OCI-LY3 (cell line): ENCODE results near the gene BTBD6.

Experiments used
- H2AFZ ChIP-seq: fragments of 200-600, 300-600 bp; shearing (Covaris generic); 2 replicates; pipeline ENCODE4 v1.6.0; 2014; ENCODE audit warnings: antibody characterized with exemption, low read depth, low read length
- H3K27ac ChIP-seq: fragments of 200-600, 300-600 bp; sonication (generic); 2 replicates; pipeline ENCODE4 v1.5.1; 2014; ENCODE audit warnings: mild to moderate bottlenecking, low read length, moderate library complexity, mixed read lengths
- H3K27me3 ChIP-seq: fragments of 200-600, 300-600 bp; sonication (generic); 2 replicates; pipeline ENCODE4 v1.6.1; 2014; ENCODE audit warnings: low read depth, low read length, mixed read lengths
- H3K36me3 ChIP-seq: fragments of 200-600, 300-600 bp; sonication (generic); replicated peaks from 2 replicates; pipeline ENCODE3; 2014; ENCODE audit warnings: low read depth, low read length, mixed read lengths
- H3K4me1 ChIP-seq: fragments of 300-600, 200-600 bp; sonication (generic); 2 replicates; pipeline ENCODE4 v1.6.1; 2014; ENCODE audit warnings: low read length, mixed read lengths
- H3K4me2 ChIP-seq: fragments of 200-600, 300-600 bp; sonication (generic); 2 replicates; pipeline ENCODE4 v1.6.1; 2014; ENCODE audit warnings: low read length, mixed read lengths
- H3K4me3 ChIP-seq: fragments of 300-600, 200-600 bp; sonication (generic); 2 replicates; pipeline ENCODE4 v1.5.1; 2014; ENCODE audit warnings: antibody characterized with exemption, mild to moderate bottlenecking, low read length, moderate library complexity
- H3K79me2 ChIP-seq: fragments of 300-600, 200-600 bp; shearing (Covaris generic); 2 replicates; pipeline ENCODE4 v1.6.1; 2014; ENCODE audit warnings: mild to moderate bottlenecking, low read length, mixed read lengths
- H3K9ac ChIP-seq: fragments of 300-600, 200-600 bp; shearing (Covaris generic); 2 replicates; pipeline ENCODE4 v1.6.0; 2014; ENCODE audit warnings: mild to moderate bottlenecking, low read length, moderate library complexity
- H3K9me3 ChIP-seq: fragments of 200-600, 300-600 bp; shearing (Covaris generic); 2 replicates; pipeline ENCODE4 v1.6.1; 2014; ENCODE audit warnings: low read length, mixed read lengths; ENCODE audit not compliant: insufficient read depth
- H4K20me1 ChIP-seq: fragments of 200-600, 300-600 bp; sonication (generic); 2 replicates; pipeline ENCODE4 v1.6.1; 2016; ENCODE audit warnings: low read length, mixed read lengths; ENCODE audit not compliant: insufficient read depth
- CTCF ChIP-seq: fragments of 200-600, 300-600 bp; sonication (generic); IDR thresholded peaks from 2 replicates; pipeline ENCODE4 v1.5.1; 2014; ENCODE audit warnings: antibody characterized with exemption, low read length, low read depth
- EZH2phosphoT487 ChIP-seq: fragments of 200-600 bp; shearing (Covaris generic); IDR thresholded peaks from 2 replicates; pipeline ENCODE4 v1.6.1; 2018; ENCODE audit warnings: antibody characterized with exemption, mixed run types, low read depth

BTBD6 gene

DNA sequence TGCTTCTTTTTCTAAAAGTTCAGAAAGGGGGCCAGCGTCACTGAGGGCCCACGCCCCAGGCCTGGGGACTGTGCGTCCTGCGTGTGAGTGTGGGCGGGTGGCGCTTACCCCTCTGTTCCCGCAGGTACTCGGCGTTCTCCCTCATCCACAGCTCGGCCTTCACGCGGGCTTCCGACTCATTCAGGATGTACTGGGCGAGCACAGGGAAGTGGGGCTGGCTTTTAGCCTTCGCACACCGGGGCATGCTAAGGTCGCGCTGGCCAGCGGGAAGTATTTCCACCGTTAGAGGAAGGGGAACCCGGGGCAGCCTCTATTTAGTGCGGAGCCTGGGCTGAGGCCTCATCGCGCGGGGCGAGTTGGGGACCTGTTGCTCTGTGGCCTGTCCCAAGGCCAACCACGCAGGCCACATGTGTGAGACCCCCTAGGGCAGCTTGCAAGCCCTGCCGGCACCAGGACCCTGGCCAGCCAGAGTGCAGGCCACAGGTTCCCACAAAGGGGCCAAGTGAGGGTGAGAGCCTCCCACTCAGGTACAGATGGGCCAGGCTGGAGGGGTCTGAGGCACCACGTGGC lies 29.2 kb upstream of the BTBD6 start:
- no peak overlapping the region for H3K9ac ChIP-seq
- no peak overlapping the region for H2AFZ ChIP-seq
- H3K4me3 ChIP-seq: no peak overlapping the region
- H3K4me1 ChIP-seq: no peaks in the 10 kb centered on the region
- peaks cover 8% of the 10 kb centered on the region for H3K36me3 ChIP-seq
- H3K79me2 ChIP-seq: no peaks in the 10 kb centered on the region
- 0 out of 2 replicates have a peak, but pooled peaks cover 6% of the 10 kb centered on the region for H4K20me1 ChIP-seq
- no peaks in the 10 kb centered on the region for H3K27me3 ChIP-seq
- no peaks in the 10 kb centered on the region for H3K9me3 ChIP-seq
- no peak overlapping the region for H3K4me2 ChIP-seq
- TF ChIP-seq CTCF (no peak), EZH2phosphoT487 (no peak)
- H3K27ac ChIP-seq: no peak overlapping the region

- H3K27ac ChIP-seq: no peak overlapping the region
These were observed 28.6 kb upstream of the BTBD6 start for GRCh38 chr14:105219753-105220152.

DNA sequence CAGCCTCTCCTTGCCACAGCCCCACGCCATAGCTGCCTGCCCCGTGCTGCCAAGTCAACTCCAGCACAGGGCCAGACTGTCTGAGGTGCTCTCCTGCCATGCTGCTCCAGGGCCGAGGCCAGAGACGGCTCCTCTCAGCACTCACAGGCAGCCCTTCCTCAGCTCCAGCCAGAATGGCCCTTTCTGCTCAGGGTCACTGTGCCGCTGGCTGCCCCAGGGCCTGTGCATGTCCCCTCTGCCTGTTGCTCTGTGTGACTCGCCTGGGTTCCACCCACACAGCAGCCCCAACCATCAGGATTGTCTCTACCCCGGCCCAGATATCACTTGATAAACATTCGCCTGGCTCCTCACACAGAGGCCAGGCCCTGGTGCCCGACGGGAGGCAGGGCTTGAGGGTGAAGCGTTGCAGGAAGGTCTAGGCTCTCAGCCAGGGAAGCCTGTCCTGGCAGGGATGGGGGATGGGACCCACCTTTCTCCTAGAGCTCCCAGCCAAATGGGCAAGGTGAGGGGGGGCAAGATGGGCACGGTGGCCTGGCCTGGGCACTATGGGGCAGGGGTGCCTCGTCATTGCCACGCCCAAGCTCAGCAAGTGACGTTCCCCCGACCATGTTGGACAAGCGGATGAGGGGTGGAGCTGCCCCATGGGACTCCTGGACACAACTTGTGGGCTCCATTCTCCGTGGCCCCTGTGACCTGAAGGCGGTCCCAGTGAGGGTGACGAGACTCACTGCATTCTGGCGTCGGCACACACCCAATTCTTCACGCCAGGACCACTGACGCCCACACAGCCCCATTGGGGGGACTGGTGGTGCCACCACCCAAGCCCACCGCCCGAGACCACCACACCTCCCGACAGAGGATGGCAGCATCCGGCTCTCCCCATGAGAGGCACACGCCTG lies 27.4 kb upstream of the BTBD6 start:
- H3K27ac ChIP-seq: no peak overlapping the region
- no peak overlapping the region for H3K4me3 ChIP-seq
- no peaks in the 10 kb centered on the region for H3K4me1 ChIP-seq
- no peaks in the 10 kb centered on the region for H3K79me2 ChIP-seq
- no peak overlapping the region for H3K9ac ChIP-seq
- H2AFZ ChIP-seq: no peak overlapping the region
- no peaks in the 10 kb centered on the region for H3K9me3 ChIP-seq
- no peaks in the 10 kb centered on the region for H4K20me1 ChIP-seq
- H3K36me3 ChIP-seq: peaks cover 8% of the 10 kb centered on the region
- H3K27me3 ChIP-seq: no peaks in the 10 kb centered on the region
- H3K4me2 ChIP-seq: no peak overlapping the region
- TF ChIP-seq EZH2phosphoT487: no peak
- TF ChIP-seq CTCF: no peak

More at GRCh38 chr14:105219753-105220152, 28.6 kb upstream of the BTBD6 start:
- no peak overlapping the region for H3K9ac ChIP-seq
- no peaks in the 10 kb centered on the region for H3K4me1 ChIP-seq
- H3K79me2 ChIP-seq: no peaks in the 10 kb centered on the region
- no peaks in the 10 kb centered on the region for H3K9me3 ChIP-seq
- no peak overlapping the region for H2AFZ ChIP-seq
- no peaks in the 10 kb centered on the region for H3K27me3 ChIP-seq
- peaks cover 8% of the 10 kb centered on the region for H3K36me3 ChIP-seq
- H4K20me1 ChIP-seq: 0 out of 2 replicates have a peak, but pooled peaks cover 6% of the 10 kb centered on the region
- no peak overlapping the region for H3K4me3 ChIP-seq
- no peak overlapping the region for H3K4me2 ChIP-seq
- TF ChIP-seq EZH2phosphoT487: no peak
- no peak for TF ChIP-seq CTCF

GRCh38 chr14:105221598-105222178 lies 26.6 kb upstream of the BTBD6 start:
- H2AFZ ChIP-seq: no peak overlapping the region
- no peak overlapping the region for H3K4me3 ChIP-seq
- H3K36me3 ChIP-seq: peaks cover 11% of the 10 kb centered on the region
- no peaks in the 10 kb centered on the region for H3K79me2 ChIP-seq
- H3K27me3 ChIP-seq: no peaks in the 10 kb centered on the region
- no peak overlapping the region for H3K9ac ChIP-seq
- no peak overlapping the region for H3K27ac ChIP-seq
- no peaks in the 10 kb centered on the region for H4K20me1 ChIP-seq
- H3K4me2 ChIP-seq: no peak overlapping the region
- TF ChIP-seq EZH2phosphoT487 (no peak), CTCF (no peak)
- H3K4me1 ChIP-seq: no peaks in the 10 kb centered on the region
- no peaks in the 10 kb centered on the region for H3K9me3 ChIP-seq
